OCI-LY1 (cell line): ENCODE data around the gene SYP.

Source experiments
- H2AFZ ChIP-seq: fragments of 200-600 bp; sonication (generic), shearing (Covaris generic); 2 replicates; pipeline ENCODE4 v1.6.0; 2014; ENCODE audit warnings: antibody characterized with exemption, mild to moderate bottlenecking, low read length
- H3F3A ChIP-seq: fragments of 200-600 bp; sonication (generic), shearing (Covaris generic); 2 replicates; pipeline ENCODE4 v1.6.0; 2014; ENCODE audit warnings: mild to moderate bottlenecking, antibody characterized with exemption, low read length, moderate library complexity; ENCODE audit not compliant: insufficient read depth
- H3K27ac ChIP-seq: fragments of 200-600 bp; sonication (generic); 2 replicates; pipeline ENCODE4 v1.5.1; 2014; ENCODE audit warnings: low read length, mixed run types, mild to moderate bottlenecking, low read depth; ENCODE audit not compliant: poor library complexity, severe bottlenecking
- H3K27me3 ChIP-seq: fragments of 200-600 bp; sonication (generic); 2 replicates; pipeline ENCODE4 v1.6.0; 2014; ENCODE audit warnings: antibody characterized with exemption, mild to moderate bottlenecking, low read length, moderate library complexity; ENCODE audit not compliant: insufficient read depth
- H3K36me3 ChIP-seq: fragments of 200-600 bp; sonication (generic); 2 replicates; pipeline ENCODE4 v1.6.1; 2014; ENCODE audit warnings: mild to moderate bottlenecking, antibody characterized with exemption, low read length, moderate library complexity, mixed read lengths; ENCODE audit not compliant: insufficient read depth
- H3K4me1 ChIP-seq: fragments of 200-600 bp; sonication (generic); 2 replicates; pipeline ENCODE4 v1.5.1; 2014; ENCODE audit warnings: mild to moderate bottlenecking, low read length, moderate library complexity; ENCODE audit not compliant: insufficient read depth, severe bottlenecking
- H3K4me2 ChIP-seq: fragments of 200-600 bp; sonication (generic), shearing (Covaris generic); 2 replicates; pipeline ENCODE4 v1.6.1; 2014; ENCODE audit warnings: low read length
- H3K4me3 ChIP-seq: fragments of 200-600 bp; sonication (generic); 2 replicates; pipeline ENCODE4 v1.5.1; 2014; ENCODE audit warnings: low read length, low read depth, mild to moderate bottlenecking, mixed read lengths; ENCODE audit not compliant: poor library complexity, severe bottlenecking
- H3K79me2 ChIP-seq: fragments of 200-600 bp; shearing (Covaris generic); 2 replicates; pipeline ENCODE4 v1.6.1; 2016; ENCODE audit warnings: mixed run types, low read length, mixed read lengths; ENCODE audit not compliant: insufficient read depth
- H3K9ac ChIP-seq: fragments of 200-600 bp; sonication (generic), shearing (Covaris generic); 2 replicates; pipeline ENCODE4 v1.6.1; 2014; ENCODE audit warnings: mild to moderate bottlenecking, low read length, mixed read lengths
- H3K9me2 ChIP-seq: fragments of 200-600 bp; sonication (generic), shearing (Covaris generic); 2 replicates; pipeline ENCODE4 v1.6.1; 2014; ENCODE audit warnings: low read depth, mild to moderate bottlenecking, low read length, mixed read lengths
- H3K9me3 ChIP-seq: fragments of 200-600 bp; shearing (Covaris generic); 2 replicates; pipeline ENCODE4 v1.6.1; 2014; ENCODE audit warnings: low read length, mixed read lengths
- H4K20me1 ChIP-seq: fragments of 200-600 bp; sonication (generic), shearing (Covaris generic); 2 replicates; pipeline ENCODE4 v1.6.0; 2016; ENCODE audit warnings: mild to moderate bottlenecking, low read length; ENCODE audit not compliant: insufficient read depth
- EZH2 ChIP-seq: fragments of 200-600 bp; sonication (generic), shearing (Covaris generic); IDR thresholded peaks from 2 replicates; pipeline ENCODE4 v1.8.0; 2017; ENCODE audit warnings: borderline replicate concordance, mixed run types, mild to moderate bottlenecking, antibody characterized with exemption, low read length, moderate library complexity, mixed read lengths
- TF ChIP-seq, protein P1 (sequence below): fragments of 200-600 bp; sonication (generic), shearing (Covaris generic); IDR thresholded peaks from 2 replicates; pipeline ENCODE4 v1.5.1; 2017; ENCODE audit warnings: mild to moderate bottlenecking, antibody characterized with exemption, low read length, moderate library complexity, mixed read lengths

SYP gene

GRCh38 chrX:49187526-49187925 is 12.5 kb downstream of the SYP start:
- H3K36me3 ChIP-seq = peaks cover 12% of the 10 kb centered on the region
- H3K27ac ChIP-seq = no peak overlapping the region
- no peaks in the 10 kb centered on the region for H3K9me3 ChIP-seq
- no peak overlapping the region for H2AFZ ChIP-seq
- peaks cover 27% of the 10 kb centered on the region for H3K4me1 ChIP-seq
- TF ChIP-seq, protein P1, sequence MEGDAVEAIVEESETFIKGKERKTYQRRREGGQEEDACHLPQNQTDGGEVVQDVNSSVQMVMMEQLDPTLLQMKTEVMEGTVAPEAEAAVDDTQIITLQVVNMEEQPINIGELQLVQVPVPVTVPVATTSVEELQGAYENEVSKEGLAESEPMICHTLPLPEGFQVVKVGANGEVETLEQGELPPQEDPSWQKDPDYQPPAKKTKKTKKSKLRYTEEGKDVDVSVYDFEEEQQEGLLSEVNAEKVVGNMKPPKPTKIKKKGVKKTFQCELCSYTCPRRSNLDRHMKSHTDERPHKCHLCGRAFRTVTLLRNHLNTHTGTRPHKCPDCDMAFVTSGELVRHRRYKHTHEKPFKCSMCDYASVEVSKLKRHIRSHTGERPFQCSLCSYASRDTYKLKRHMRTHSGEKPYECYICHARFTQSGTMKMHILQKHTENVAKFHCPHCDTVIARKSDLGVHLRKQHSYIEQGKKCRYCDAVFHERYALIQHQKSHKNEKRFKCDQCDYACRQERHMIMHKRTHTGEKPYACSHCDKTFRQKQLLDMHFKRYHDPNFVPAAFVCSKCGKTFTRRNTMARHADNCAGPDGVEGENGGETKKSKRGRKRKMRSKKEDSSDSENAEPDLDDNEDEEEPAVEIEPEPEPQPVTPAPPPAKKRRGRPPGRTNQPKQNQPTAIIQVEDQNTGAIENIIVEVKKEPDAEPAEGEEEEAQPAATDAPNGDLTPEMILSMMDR = no peak
- no peak for TF ChIP-seq EZH2
- no peaks in the 10 kb centered on the region for H3F3A ChIP-seq
- no peaks in the 10 kb centered on the region for H4K20me1 ChIP-seq
- no peaks in the 10 kb centered on the region for H3K79me2 ChIP-seq
- no peak overlapping the region for H3K4me2 ChIP-seq
- no peaks in the 10 kb centered on the region for H3K9me2 ChIP-seq
- H3K4me3 ChIP-seq = no peak overlapping the region
- H3K9ac ChIP-seq = no peak overlapping the region
- H3K27me3 ChIP-seq = no peaks in the 10 kb centered on the region

- H3K27ac ChIP-seq = peak overlapping the region; percentile 45
- H3K4me2 ChIP-seq = peak overlapping the region; percentile 94; the same call in 1 of the 2 replicates
- no peak for TF ChIP-seq EZH2
- TF ChIP-seq, protein P1 = no peak
Observed at GRCh38 chrX:49187028-49187394, 13.0 kb downstream of the SYP start.

GRCh38 chrX:49186125-49187027 is 13.6 kb downstream of the SYP start, which contains the start of gene PRICKLE3:
PRICKLE3 (minus strand) TSS chrX:49186373; CDS start chrX:49186297, 76 bp downstream.
- peaks cover 20% of the 10 kb centered on the region for H3K4me1 ChIP-seq
- H2AFZ ChIP-seq = no peak within 1 kb of the TSS
- no peaks in the 10 kb centered on the region for H4K20me1 ChIP-seq
- no peaks in the 10 kb centered on the region for H3K9me2 ChIP-seq
- H3K27me3 ChIP-seq = no peaks in the 10 kb centered on the region
- peaks cover 16% of the 10 kb centered on the region for H3K36me3 ChIP-seq
- no peaks in the 10 kb centered on the region for H3K9me3 ChIP-seq
- H3F3A ChIP-seq = no peaks in the 10 kb centered on the region
- H3K79me2 ChIP-seq = no peaks in the 10 kb centered on the region
- TF ChIP-seq, protein P1 = peak; percentile 66
- no peak for TF ChIP-seq EZH2
- peak within 1 kb of the TSS; percentile 94 for H3K4me2 ChIP-seq
- H3K9ac ChIP-seq = peak within 1 kb of the TSS; percentile 85
- peak within 1 kb of the TSS; percentile 90 for H3K4me3 ChIP-seq
- peak within 1 kb of the TSS; percentile 57 for H3K27ac ChIP-seq

More at GRCh38 chrX:49187028-49187394, 13.0 kb downstream of the SYP start:
- H3K9ac ChIP-seq = peak overlapping the region; percentile 85; the same call in 1 of the 2 replicates
- H3K4me3 ChIP-seq = no peak overlapping the region
- H3K9me3 ChIP-seq = no peaks in the 10 kb centered on the region
- H2AFZ ChIP-seq = no peak overlapping the region
- no peaks in the 10 kb centered on the region for H3K9me2 ChIP-seq
- H3K4me1 ChIP-seq = peaks cover 22% of the 10 kb centered on the region
- no peaks in the 10 kb centered on the region for H3K79me2 ChIP-seq
- no peaks in the 10 kb centered on the region for H4K20me1 ChIP-seq
- no peaks in the 10 kb centered on the region for H3F3A ChIP-seq
- H3K27me3 ChIP-seq = no peaks in the 10 kb centered on the region
- peaks cover 16% of the 10 kb centered on the region for H3K36me3 ChIP-seq
